Activated T-cell treated with anti-CD3 and anti-CD28 coated beads, Interleukin-2, amount 50 U/mL, for 72 hours (primary cell): ENCODE data around the gene ACSL3. TPM values are rescaled to one million over a fixed set of nuclear protein-coding genes. Genes with fewer than 3 reads are reported as not detected.

Source experiments
- total RNA-seq, 2 donors: library from RNA; stranded (reverse); gene quantifications; one replicate each; pipeline ENCODE4 v1.2.3, GENCODE V29; 2022

ACSL3 gene
- total RNA-seq, 2 donors from 2014 or later: 63.3 to 69.3 TPM

Other genes starting within 250 kb of the ACSL3 start
- gene FARSB, start 204.9 kb upstream of the ACSL3 start, total RNA-seq: 10 to 100 TPM; 31.5 to 46.3 TPM
- not detected for gene MOGAT1, start 189.4 kb upstream of the ACSL3 start, total RNA-seq
- gene KCNE4, start 191.2 kb downstream of the ACSL3 start, total RNA-seq: not detected